ENCODE measurements around the gene TMEM143.

The TMEM143 gene

GRCh38 chr19:48390188-48391099 is 26.7 kb upstream of the TMEM143 start:
- peak; percentile 77 for DNase-seq (ENCODE audit: low read depth)
- H3K4me3 ChIP-seq (ENCODE audit: low read depth, low read length), result peak overlapping the region; percentile 97
- peak; percentile 57 for TF ChIP-seq CTCF (IDR thresholded peaks at IDR 0.05; ENCODE audit: insufficient read depth, low read depth, low read length, missing control alignments)

- TF ChIP-seq CTCF (IDR thresholded peaks at IDR 0.05; ENCODE audit: insufficient read depth, low read depth, low read length, missing control alignments), result no peak
- no peak overlapping the region for H3K4me3 ChIP-seq (ENCODE audit: low read depth, low read length)
- DNase-seq (ENCODE audit: low read depth), result no peak
These were observed 23.2 kb upstream of the TMEM143 start for GRCh38 chr19:48386981-48387380.

- no peak overlapping the region for H3K4me3 ChIP-seq (ENCODE audit: low read depth, low read length)
- no peak for DNase-seq (ENCODE audit: low read depth)
- no peak for TF ChIP-seq CTCF (IDR thresholded peaks at IDR 0.05; ENCODE audit: insufficient read depth, low read depth, low read length, missing control alignments)
These were observed 21.8 kb upstream of the TMEM143 start for GRCh38 chr19:48385461-48386087.

GRCh38 chr19:48382286-48382685 is 18.5 kb upstream of the TMEM143 start:
- no peak for TF ChIP-seq CTCF (IDR thresholded peaks at IDR 0.05; ENCODE audit: insufficient read depth, low read depth, low read length, missing control alignments)
- no peak overlapping the region for H3K4me3 ChIP-seq (ENCODE audit: low read depth, low read length)
- DNase-seq (ENCODE audit: low read depth), result no peak

- no peak overlapping the region for H3K4me3 ChIP-seq (ENCODE audit: low read depth, low read length)
- DNase-seq (ENCODE audit: low read depth), result no peak
- TF ChIP-seq CTCF (IDR thresholded peaks at IDR 0.05; ENCODE audit: insufficient read depth, low read depth, low read length, missing control alignments), result no peak
These were observed 17.6 kb upstream of the TMEM143 start for GRCh38 chr19:48381178-48381950.

GRCh38 chr19:48379058-48379457 is 15.3 kb upstream of the TMEM143 start:
- no peak for DNase-seq (ENCODE audit: low read depth)
- no peak for TF ChIP-seq CTCF (IDR thresholded peaks at IDR 0.05; ENCODE audit: insufficient read depth, low read depth, low read length, missing control alignments)
- H3K4me3 ChIP-seq (ENCODE audit: low read depth, low read length), result no peak overlapping the region

Measured in GM12865 (cell line).